ENCODE measurements around the gene ATP6V1C2.
A peak's percentile ranks its signal among the peaks of the same experiment; 100 is the strongest.

The ATP6V1C2 gene

GRCh38 chr2:10768063-10768507 lies 46.7 kb downstream of the ATP6V1C2 start:
- H3K27me3 Mint-ChIP-seq = peaks cover 0 to 2% of the 10 kb centered on the region in 2 donors
- no peak overlapping the region for H3K4me3 Mint-ChIP-seq
- peaks cover 9 to 25% of the 10 kb centered on the region in 2 donors for H3K4me1 Mint-ChIP-seq
- H3K27ac Mint-ChIP-seq = no peak overlapping the region
- peaks cover 5 to 6% of the 10 kb centered on the region in 2 donors for H3K36me3 Mint-ChIP-seq
- DNase-seq (no peak), ATAC-seq (replicated peaks) (no peak)
- no peaks in the 10 kb centered on the region for H3K9me3 Mint-ChIP-seq

GRCh38 chr2:10770956-10771750 lies 49.7 kb downstream of the ATP6V1C2 start:
- no peaks in the 10 kb centered on the region for H3K27me3 Mint-ChIP-seq
- ATAC-seq (replicated peaks) = no peak
- H3K27ac Mint-ChIP-seq = no peak overlapping the region
- H3K36me3 Mint-ChIP-seq = peaks cover 4 to 6% of the 10 kb centered on the region in 2 donors
- H3K9me3 Mint-ChIP-seq = no peaks in the 10 kb centered on the region
- no peak for DNase-seq
- peaks cover 0 to 3% of the 10 kb centered on the region in 2 donors for H3K4me1 Mint-ChIP-seq
- no peak overlapping the region for H3K4me3 Mint-ChIP-seq

- H3K4me1 Mint-ChIP-seq = peaks cover 0 to 3% of the 10 kb centered on the region in 2 donors
- ATAC-seq (replicated peaks) = no peak
- peaks cover 4 to 6% of the 10 kb centered on the region in 2 donors for H3K36me3 Mint-ChIP-seq
- H3K27me3 Mint-ChIP-seq = no peaks in the 10 kb centered on the region
- no peaks in the 10 kb centered on the region for H3K9me3 Mint-ChIP-seq
- H3K4me3 Mint-ChIP-seq = no peak overlapping the region
- no peak for DNase-seq
- peak overlapping the region; percentile 42 for H3K27ac Mint-ChIP-seq
These were observed 50.4 kb downstream of the ATP6V1C2 start for GRCh38 chr2:10771786-10772185.

GRCh38 chr2:10772201-10772867 lies 50.9 kb downstream of the ATP6V1C2 start:
- Mint-ChIP-seq H3K9me3 (no peaks in the 10 kb centered on the region), H3K36me3 (peaks cover 9 to 11% of the 10 kb centered on the region in 2 donors), H3K4me3 (no peak overlapping the region), H3K27me3 (no peaks in the 10 kb centered on the region), H3K4me1 (peaks cover 0 to 3% of the 10 kb centered on the region in 2 donors), H3K27ac (no peak overlapping the region)
- ATAC-seq (replicated peaks) (no peak), DNase-seq (no peak)

- no peak overlapping the region for H3K4me3 Mint-ChIP-seq
- no peaks in the 10 kb centered on the region for H3K9me3 Mint-ChIP-seq
- H3K27me3 Mint-ChIP-seq = no peaks in the 10 kb centered on the region
- peaks cover 0 to 5% of the 10 kb centered on the region in 2 donors for H3K4me1 Mint-ChIP-seq
- no peak for DNase-seq
- peaks cover 14 to 15% of the 10 kb centered on the region in 2 donors for H3K36me3 Mint-ChIP-seq
- H3K27ac Mint-ChIP-seq = no peak overlapping the region
- no peak for ATAC-seq (replicated peaks)
These were observed 51.4 kb downstream of the ATP6V1C2 start for GRCh38 chr2:10772868-10773215.

GRCh38 chr2:10773821-10774341 lies 52.5 kb downstream of the ATP6V1C2 start:
- no peaks in the 10 kb centered on the region for H3K9me3 Mint-ChIP-seq
- ATAC-seq (replicated peaks) (no peak), DNase-seq (no peak)
- H3K4me1 Mint-ChIP-seq = peaks cover 7 to 8% of the 10 kb centered on the region in 2 donors
- H3K36me3 Mint-ChIP-seq = peaks cover 19 to 22% of the 10 kb centered on the region in 2 donors
- H3K27ac Mint-ChIP-seq = peak overlapping the region; percentile 39
- no peaks in the 10 kb centered on the region for H3K27me3 Mint-ChIP-seq
- H3K4me3 Mint-ChIP-seq = no peak overlapping the region

GRCh38 chr2:10774394-10774793 lies 53.0 kb downstream of the ATP6V1C2 start:
- ATAC-seq (replicated peaks) = no peak
- no peak for DNase-seq
- Mint-ChIP-seq H3K27ac (no peak overlapping the region), H3K36me3 (peaks cover 20 to 24% of the 10 kb centered on the region in 2 donors), H3K27me3 (no peaks in the 10 kb centered on the region), H3K4me3 (no peak overlapping the region), H3K9me3 (no peaks in the 10 kb centered on the region), H3K4me1 (peaks cover 8 to 10% of the 10 kb centered on the region in 2 donors)

GRCh38 chr2:10775021-10775780 lies 53.8 kb downstream of the ATP6V1C2 start:
- Mint-ChIP-seq H3K27ac (no peak overlapping the region), H3K9me3 (no peaks in the 10 kb centered on the region), H3K4me1 (peaks cover 9 to 10% of the 10 kb centered on the region in 2 donors), H3K27me3 (no peaks in the 10 kb centered on the region), H3K36me3 (peaks cover 26 to 29% of the 10 kb centered on the region in 2 donors), H3K4me3 (no peak overlapping the region)
- DNase-seq (no peak), ATAC-seq (replicated peaks) (no peak)

- no peak overlapping the region for H3K4me3 Mint-ChIP-seq
- no peak for DNase-seq
- ATAC-seq (replicated peaks) = no peak
- H3K27ac Mint-ChIP-seq = no peak overlapping the region
- H3K36me3 Mint-ChIP-seq = peaks cover 30 to 32% of the 10 kb centered on the region in 2 donors
- no peaks in the 10 kb centered on the region for H3K9me3 Mint-ChIP-seq
- no peaks in the 10 kb centered on the region for H3K27me3 Mint-ChIP-seq
- H3K4me1 Mint-ChIP-seq = peaks cover 10 to 11% of the 10 kb centered on the region in 2 donors
These were observed 54.4 kb downstream of the ATP6V1C2 start for GRCh38 chr2:10775831-10776230.

GRCh38 chr2:10776231-10776977 lies 55.0 kb downstream of the ATP6V1C2 start:
- Mint-ChIP-seq H3K27me3 (no peaks in the 10 kb centered on the region), H3K36me3 (peaks cover 34 to 36% of the 10 kb centered on the region in 2 donors), H3K27ac (peak overlapping the region; percentile 20)

GRCh38 chr2:10777111-10777841 lies 55.8 kb downstream of the ATP6V1C2 start:
- Mint-ChIP-seq H3K4me1 (peaks cover 10 to 11% of the 10 kb centered on the region in 2 donors), H3K36me3 (peaks cover 38 to 41% of the 10 kb centered on the region in 2 donors), H3K27me3 (no peaks in the 10 kb centered on the region), H3K27ac (peak overlapping the region; percentile 47), H3K4me3 (no peak overlapping the region), H3K9me3 (no peaks in the 10 kb centered on the region)
- ATAC-seq (replicated peaks) = no peak
- no peak for DNase-seq

More at GRCh38 chr2:10776231-10776977, 55.0 kb downstream of the ATP6V1C2 start:
- Mint-ChIP-seq H3K9me3 (no peaks in the 10 kb centered on the region), H3K4me3 (no peak overlapping the region), H3K4me1 (peaks cover 10 to 11% of the 10 kb centered on the region in 2 donors)
- DNase-seq (no peak), ATAC-seq (replicated peaks) (no peak)

GRCh38 chr2:10777842-10778723 lies 56.7 kb downstream of the ATP6V1C2 start:
- DNase-seq = no peak
- no peak overlapping the region for H3K4me3 Mint-ChIP-seq
- no peaks in the 10 kb centered on the region for H3K9me3 Mint-ChIP-seq
- H3K4me1 Mint-ChIP-seq = peaks cover 7 to 10% of the 10 kb centered on the region in 2 donors
- peak in 1 of 2 donors; percentile 15 for ATAC-seq (replicated peaks)
- H3K27ac Mint-ChIP-seq = no peak overlapping the region
- H3K36me3 Mint-ChIP-seq = peaks cover 38 to 45% of the 10 kb centered on the region in 2 donors
- H3K27me3 Mint-ChIP-seq = no peaks in the 10 kb centered on the region

Measured in stimulated activated naive B cell treated with anti-CD40 and anti-IgM and Interleukin-4, amounts not matched to agents 10 μg/mL and 1 μg/mL and 100 μg/mL, for 72 hours (primary cell).